ENCODE results near the gene CGB7. TPM values are rescaled to one million over a fixed set of nuclear protein-coding genes. Genes with fewer than 3 reads are reported as not detected.

The CGB7 gene
- total and polyA plus RNA-seq, 9 of the 15 experiments (the other 6 are each of a cell fraction or from before 2014, with no cell fraction given): not detected

- TF ChIP-seq MYC (IDR thresholded peaks at IDR 0.05; ENCODE audit: low read depth, low read length) (peak; percentile 49; the same call in 1 of the 2 replicates), MYC (CRISPR knock-in tag; IDR thresholded peaks at IDR 0.05; ENCODE audit: borderline replicate concordance, low read depth) (no peak), PRDM10 (IDR thresholded peaks at IDR 0.05; ENCODE audit: partially characterized antibody) (peak; percentile 7), ZNF316 (IDR thresholded peaks at IDR 0.05) (peak; percentile 81), SUPT5H (IDR thresholded peaks at IDR 0.05) (peak; percentile 55; the same call in 1 of the 2 replicates), GATAD2A (IDR thresholded peaks at IDR 0.05) (no peak), TCF3 (CRISPR knock-in tag; IDR thresholded peaks at IDR 0.05) (peak; percentile 30; the same call in 1 of the 2 replicates), HCFC1 (IDR thresholded peaks at IDR 0.05; ENCODE audit: low read depth, low read length) (0 out of 2 replicates have a peak, but pooled peaks have one; percentile 10), MEIS2 (IDR thresholded peaks at IDR 0.05; ENCODE audit: partially characterized antibody) (peak; percentile 29), SMC3 (conservative IDR thresholded peaks at IDR 0.05; ENCODE audit: insufficient read depth, low read depth, low read length) (peak; percentile 44), MAFF (IDR thresholded peaks at IDR 0.05; ENCODE audit: low read length) (peak; percentile 88), EP300 (IDR thresholded peaks at IDR 0.05; ENCODE audit: low read length) (peak; percentile 11; the same call in 1 of the 2 replicates), ZNF217 (CRISPR knock-in tag; IDR thresholded peaks at IDR 0.05) (no peak), MAFG (tag; conservative IDR thresholded peaks at IDR 0.05) (peak; percentile 97), NRF1 (conservative IDR thresholded peaks at IDR 0.05 in 1 of 2, IDR thresholded peaks at IDR 0.05 in 1 of 2) (peak; percentile 45 to 59), MAZ (CRISPR knock-in tag; conservative IDR thresholded peaks at IDR 0.05 in 1 of 2, IDR thresholded peaks at IDR 0.05 in 1 of 2) (no peak), CTCF (IDR thresholded peaks at IDR 0.05 in 2 of 3, conservative IDR thresholded peaks at IDR 0.05 in 1 of 3; ENCODE audit: insufficient read depth in 2 of 3, low read depth in 1 of 3, low read length in 3 of 3) (peak; percentile 71 to 95 (median 73)), JUND (IDR thresholded peaks at IDR 0.05; ENCODE audit: borderline replicate concordance, low read depth, low read length) (0 out of 2 replicates have a peak, but pooled peaks have one; percentile 4), JUND (tag; IDR thresholded peaks at IDR 0.05; ENCODE audit: borderline replicate concordance, low read depth, low read length) (peak; percentile 67; the same call in 1 of the 3 replicates), MYNN (IDR thresholded peaks at IDR 0.05) (peak; percentile 37; the same call in 1 of the 2 replicates), MYNN (CRISPR knock-in tag; IDR thresholded peaks at IDR 0.05) (no peak), HOXB6 (CRISPR knock-in tag; IDR thresholded peaks at IDR 0.05; ENCODE audit: borderline replicate concordance) (no peak), ZKSCAN3 (CRISPR knock-in tag; IDR thresholded peaks at IDR 0.05) (no peak), MNT (conservative IDR thresholded peaks at IDR 0.05) (peak in 1 of 2 experiments; percentile 59; a peak in 2 of 4 replicates)
Observed at GRCh38 chr19:49106648-49107135, 49.1 kb upstream of the CGB7 start (continued).
